GF-D8 (cell line): Measurements from ENCODE around the gene SH2D6.
A peak's percentile ranks its signal among the peaks of the same experiment; 100 is the strongest.
"Not testable (repeated sequence)": the region's sequence is repeated elsewhere in the genome, so short reads cannot be mapped to it uniquely, and the experiment has no call there.

Experiments
- DNase-seq: peaks from one replicate; lab custom pipeline; 2025; lab: John Stamatoyannopoulos, UW

SH2D6 gene

DNA sequence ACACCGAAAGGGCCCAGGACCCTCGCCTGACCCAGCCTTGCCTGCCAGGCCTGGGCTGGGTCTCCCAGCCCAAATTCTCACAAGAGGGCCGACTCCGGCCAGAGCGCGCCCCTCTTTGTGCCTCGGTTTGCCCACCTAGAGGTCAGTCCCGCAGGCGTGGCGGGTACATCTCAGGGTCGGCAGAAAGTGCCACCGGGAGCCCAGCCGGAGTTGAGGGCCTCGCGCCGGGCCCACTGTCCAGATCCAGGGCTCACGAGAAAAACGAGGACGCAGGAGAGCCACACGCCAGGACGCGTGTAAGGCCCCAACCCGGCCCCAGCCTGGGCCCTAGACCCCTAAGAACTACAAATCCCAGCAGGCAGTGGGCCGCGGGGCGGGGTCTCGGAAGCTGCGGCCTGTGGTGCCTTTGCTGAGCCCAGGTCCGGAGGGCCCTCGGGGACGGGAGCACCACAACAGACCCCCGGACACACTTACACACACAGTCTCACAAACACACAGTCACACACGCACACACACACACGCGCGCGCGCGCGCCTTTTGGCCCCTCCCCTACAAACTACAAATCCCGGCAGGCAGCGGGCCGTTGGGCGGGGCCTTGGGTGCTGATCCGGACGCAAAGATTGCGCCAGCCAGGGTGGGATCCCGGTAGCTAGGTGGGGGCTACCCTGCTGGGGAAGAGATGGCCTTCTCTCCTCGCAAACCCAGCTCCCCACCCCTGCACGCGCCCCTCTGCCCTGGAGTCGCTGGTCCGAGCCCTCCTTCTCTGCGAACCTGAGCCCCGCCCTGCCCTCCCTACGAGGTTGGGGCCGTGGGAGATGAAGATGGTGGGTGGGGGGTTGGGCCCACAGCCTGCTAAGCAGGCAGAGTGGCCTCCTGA, at the start of gene SH2D6:
Gene SH2D6, plus strand, starts transcription at position 583 of the 877 bp plus-strand sequence. CDS start 10,752 bp downstream, outside the sequence.
- peak; percentile 48 for DNase-seq

DNA sequence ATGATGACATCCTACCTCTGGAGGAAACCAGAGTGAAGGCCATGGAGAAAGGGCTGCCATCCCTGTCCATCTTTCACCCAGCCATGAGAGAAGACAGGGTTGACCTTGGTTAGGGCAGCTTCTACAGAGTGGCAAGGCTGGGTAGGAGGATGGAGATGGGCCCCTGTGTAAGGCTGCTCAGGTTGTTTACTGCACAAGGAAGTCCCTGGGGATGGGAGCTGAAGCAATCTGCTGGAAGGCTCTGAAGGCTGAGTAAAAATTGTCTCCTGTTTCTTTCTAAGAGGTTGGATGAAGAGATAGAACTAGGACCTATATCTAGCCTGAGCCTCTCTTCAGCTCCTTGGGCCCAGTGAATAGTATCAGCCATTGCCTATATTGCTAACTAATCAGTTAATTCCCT, 49.6 kb upstream of the SH2D6 start:
- DNase-seq: no peak

DNA sequence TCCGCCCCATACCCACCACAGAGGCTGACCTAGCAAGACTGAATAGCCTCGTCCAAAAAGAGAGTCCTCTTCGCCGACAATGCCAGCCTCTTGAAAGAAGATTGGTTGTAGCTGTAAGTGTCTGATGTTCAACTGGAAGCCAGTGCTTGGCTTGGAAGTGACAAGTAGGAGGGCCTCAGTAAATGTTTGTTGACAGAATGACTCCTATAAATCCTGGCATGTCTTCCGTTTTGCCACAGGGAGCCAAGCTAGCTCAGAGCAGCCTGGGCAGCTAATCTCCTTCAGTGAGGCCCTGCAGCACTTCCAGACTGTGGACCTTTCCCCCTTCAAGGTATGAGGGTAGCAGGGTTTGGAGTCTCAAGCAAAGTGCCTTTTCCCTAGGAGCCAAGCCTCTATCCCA, 49.0 kb upstream of the SH2D6 start:
- DNase-seq: no peak

DNA sequence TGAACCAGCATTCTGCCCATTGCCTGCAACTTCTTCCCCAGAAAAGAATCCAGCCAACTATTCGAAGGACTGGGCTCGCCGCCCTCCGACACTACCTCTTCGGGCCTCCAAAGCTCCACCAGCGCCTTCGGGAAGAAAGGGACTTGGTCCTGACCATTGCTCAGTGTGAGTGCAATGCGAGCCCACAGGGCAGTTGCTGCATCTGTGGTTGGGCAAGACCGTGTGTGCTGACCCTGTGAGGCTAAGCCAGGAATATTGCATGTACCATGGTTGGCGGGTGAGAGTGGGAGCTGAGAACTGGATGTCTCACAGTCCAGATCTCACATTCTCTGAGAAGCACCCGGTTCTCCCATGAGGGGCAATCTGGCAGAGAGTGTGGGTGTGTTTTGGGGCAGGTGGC, 47.5 kb upstream of the SH2D6 start:
- DNase-seq: no peak

DNA sequence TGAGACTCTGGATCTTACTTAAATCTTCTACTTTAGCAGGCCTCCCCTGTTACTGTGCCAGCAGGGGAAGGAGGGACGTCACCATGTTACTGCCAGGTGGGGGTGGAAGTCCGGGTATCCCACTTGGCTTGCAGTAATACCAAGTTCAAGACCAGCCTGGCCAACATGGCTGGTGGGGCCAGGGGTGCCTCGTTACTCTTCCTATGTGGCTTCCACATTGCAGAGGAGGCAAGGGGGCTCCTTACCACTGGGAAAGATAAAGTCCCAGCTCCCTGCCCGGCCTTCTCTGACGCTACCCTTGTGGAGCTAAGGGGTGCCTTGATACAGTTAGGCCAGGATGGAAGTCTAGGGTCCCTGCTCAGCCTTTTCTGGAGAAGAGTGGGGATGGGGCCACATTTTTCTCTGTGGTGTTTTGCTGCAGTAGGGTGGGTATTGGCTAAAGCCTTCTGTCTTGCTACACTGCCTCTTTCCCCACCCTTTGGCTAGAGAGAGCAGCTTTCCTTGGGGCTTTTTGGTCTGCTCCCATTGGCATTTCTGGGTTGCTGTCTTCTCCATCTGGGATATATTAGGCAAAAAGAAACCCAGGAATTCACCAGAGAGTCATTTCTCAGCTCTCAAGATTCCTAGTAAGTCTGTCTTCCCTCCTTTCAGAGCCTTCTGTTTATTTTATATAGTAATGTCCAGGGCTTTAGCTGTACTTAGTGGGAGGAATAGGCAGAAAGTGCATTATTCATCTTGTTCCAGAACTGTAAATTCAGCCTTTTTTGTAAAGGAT, 42.0 kb upstream of the SH2D6 start:
- no peak for DNase-seq

DNA sequence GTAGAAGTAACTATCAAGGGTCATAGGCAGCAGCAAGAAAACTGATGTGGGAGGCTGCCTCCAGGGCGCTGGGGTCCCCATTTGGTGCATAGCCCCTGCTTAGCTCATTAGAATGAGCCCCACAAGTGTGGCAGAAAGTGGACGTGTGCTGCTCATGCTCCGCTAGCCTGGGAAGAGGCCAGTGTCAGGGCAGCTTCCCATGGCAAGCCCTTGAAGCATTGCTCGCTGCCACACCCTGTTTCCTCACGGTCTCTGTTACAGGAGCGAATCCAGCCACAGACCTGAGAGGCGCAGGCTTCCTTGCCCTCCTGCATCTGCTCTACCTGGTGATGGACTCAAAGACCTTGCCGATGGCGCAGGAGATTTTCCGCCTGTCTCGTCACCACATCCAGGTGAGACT, 41.4 kb upstream of the SH2D6 start:
- DNase-seq: no peak

DNA sequence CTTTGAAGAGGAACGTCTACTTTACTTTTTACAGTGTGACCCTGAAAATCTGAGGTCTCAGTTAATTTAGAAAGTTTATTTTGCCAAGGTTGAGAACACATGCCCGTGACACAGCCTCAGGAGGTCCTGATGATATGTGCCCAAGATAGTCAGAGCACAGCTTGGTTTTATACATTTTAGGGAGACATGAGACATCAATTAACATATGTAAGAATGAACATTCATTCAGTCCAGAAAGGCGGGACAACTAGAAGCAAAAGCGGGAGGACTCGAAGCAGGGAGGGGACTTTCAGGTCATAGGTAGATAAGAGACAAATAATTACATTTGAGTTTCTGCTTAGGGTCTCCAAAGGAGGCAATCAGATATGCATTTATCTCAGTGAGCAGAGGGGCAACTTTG, 40.3 kb upstream of the SH2D6 start:
- no peak for DNase-seq

DNA sequence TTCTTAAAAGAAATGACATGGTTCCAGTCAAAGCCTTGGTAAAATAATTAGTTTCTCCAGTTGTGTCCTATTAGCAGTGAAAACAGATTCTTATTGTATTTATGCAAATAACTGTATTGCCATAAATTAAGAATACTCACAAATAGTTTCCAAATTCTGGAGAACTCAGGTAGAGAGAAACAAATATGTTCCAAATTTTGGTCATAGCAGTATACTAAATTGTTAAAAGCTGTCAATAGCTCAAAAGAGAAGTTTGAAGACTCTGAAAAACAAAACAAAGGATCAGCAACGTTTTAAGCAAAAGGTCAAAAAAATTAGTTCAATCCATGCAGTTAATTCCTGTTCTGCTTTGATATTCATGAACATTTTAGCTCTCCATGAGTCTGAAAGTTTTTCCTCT, 38.5 kb upstream of the SH2D6 start:
- DNase-seq: no peak

DNA sequence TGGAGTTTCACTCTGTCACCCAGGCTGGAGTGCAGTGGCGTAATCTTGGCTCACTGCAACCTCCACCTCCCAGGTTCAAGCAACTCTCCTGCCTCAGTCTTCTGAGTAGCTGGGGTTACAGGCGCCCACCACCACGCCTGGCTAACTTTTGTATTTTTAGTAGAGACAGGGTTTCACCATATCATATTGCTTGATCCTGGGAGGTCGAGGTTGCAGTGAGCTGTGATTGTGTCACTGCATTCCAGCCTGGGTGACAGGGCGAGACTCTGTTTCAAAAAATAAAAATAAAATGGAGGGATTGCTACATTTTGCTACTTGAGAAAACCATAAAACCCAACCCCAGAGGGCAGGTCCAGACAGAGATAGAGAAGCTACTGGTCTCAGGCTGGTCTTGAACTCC, 35.4 kb upstream of the SH2D6 start:
- DNase-seq: not testable (repeated sequence)

DNA sequence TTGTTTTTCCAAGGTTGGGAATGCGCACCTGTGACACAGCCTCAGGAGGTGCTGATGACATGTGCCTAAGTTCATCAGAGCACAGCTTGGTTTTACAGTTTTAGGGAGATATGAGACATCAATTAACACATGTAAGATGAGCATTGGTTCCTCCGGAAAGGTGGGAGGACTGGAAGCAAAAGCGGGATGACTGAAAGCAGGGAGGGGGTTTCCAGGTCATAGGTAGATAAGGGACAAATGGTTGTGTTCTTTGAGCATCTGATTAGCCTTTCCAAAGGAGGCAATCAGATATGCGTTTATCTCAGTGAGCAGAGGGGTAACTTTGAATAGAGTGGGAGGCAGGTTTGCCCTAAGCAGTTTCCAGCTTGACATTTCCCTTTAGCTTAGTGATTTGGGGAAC, 34.7 kb upstream of the SH2D6 start:
- DNase-seq: no peak

DNA sequence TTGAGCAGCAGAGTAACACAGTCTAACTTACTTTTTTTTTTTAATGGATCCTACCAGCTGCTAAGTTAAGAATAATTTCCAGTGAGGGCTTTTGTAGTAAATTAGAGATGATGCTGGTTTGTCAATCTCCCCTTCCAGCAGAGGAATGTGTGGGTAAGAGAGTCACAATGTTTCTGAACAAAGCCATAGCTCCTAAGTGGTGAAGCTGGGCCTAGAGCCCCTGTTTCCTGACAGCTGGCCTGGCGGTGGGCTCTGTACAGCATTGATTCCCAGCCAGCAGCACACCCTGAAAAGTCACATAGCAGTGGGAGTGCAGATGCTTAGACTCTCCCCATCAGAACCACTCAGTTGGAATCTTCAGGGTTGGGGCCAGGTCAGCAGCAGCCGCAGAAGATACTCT, 32.8 kb upstream of the SH2D6 start:
- no peak for DNase-seq

DNA sequence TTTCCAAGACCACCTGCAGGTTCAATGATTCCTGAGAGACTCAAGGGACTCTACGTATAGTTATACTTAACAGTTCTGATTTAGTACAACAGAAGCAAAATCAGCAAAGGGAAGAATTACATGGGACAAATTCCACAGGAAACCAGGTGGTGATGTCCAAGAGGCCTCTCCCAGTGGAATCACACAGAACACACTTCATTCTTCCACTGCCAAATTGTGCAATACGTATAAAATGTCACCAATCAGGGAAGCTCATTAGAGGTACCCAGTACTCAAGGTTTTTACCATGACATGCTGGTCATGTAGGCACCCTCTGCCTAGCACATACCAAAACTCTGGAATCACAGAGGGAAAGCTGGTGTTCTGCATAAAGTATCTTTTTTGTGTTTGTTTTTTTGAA, 30.8 kb upstream of the SH2D6 start:
- no peak for DNase-seq

DNA sequence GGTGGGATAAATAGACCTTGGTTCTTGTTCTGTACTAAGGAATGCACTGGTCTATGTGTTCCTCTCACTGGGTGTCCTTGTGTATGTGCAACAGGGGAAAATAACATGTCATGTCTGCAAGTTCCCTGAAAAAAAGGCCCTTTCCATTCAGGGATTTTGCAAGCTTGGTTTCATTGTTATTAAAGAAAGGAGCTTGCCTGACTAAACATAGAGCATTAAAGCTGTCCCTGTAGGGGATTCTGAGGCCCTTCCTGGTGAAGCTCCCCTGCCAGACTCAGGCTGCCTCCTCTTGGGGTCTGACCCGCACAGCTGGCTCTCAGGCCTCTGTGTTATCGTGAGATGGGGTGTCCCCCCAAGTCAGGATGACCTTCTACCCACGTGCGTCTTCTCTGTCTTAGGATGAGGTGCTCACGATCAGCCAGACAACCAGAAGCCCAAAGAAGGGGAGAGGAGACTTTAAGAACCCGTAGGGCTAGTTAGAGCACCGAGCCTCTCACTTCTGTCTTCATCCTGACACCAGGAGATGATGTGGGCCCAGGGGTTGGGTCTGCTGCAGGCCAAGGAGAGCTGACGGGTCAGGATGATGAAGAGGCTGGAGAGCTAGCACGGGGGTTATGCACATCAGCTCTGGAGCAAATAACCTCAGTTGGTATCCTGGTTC, 29.5 kb upstream of the SH2D6 start:
- DNase-seq: no peak

DNA sequence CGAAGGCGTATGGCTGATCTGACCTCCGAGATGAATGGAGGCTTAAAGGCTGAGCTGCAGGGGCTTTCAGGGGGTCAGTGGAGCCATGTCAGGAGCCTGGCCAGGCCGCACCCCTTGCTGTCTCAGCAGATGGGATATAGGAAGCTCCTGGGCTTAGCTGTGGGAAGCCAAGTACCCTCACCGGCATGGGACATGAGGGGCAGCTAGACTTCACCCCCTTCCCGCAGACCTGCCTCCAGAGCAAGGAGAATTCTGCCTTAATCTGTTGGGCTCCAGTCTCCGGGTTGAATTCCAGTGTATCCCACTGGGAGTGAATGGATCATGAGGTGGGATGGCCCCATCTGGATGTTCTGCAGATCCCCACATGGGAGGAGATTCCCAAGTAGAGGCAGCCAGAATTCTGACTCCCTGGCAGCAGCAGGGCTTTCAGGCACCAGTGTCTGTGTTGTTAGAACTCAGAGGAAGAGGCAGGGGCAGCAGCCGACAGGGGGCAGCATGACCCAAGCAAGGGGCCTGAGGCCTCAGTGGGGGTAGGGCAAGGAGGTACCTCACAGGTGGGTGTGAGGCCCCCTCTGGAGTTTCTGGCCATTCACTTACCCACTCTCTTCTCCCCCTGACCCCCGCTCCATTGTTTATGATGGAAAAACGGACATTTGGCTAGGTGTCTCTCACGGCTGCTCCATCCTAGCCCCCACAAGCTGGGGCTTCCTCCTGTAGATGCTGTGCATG, 27.4 kb upstream of the SH2D6 start:
- peak; percentile 10 for DNase-seq

DNA sequence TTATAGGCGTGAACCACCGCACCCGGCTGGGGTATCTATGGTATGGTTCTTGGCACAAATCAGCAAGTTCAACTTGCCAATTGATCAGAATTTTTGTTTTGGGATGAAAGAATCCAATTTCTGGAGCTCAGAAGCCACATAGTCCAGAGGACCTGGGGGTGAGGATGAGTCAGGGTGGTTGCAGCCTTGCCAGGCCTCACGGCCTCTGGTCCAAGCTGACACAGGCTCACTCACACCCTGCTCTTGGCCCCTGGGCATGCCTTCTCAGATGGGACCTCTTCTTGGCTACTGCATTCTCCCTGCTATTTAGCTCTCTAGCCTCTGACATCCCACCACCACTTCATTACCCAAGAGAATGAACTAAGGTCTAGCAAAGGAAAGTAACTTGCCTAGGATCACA, 24.7 kb upstream of the SH2D6 start:
- DNase-seq: no peak

DNA sequence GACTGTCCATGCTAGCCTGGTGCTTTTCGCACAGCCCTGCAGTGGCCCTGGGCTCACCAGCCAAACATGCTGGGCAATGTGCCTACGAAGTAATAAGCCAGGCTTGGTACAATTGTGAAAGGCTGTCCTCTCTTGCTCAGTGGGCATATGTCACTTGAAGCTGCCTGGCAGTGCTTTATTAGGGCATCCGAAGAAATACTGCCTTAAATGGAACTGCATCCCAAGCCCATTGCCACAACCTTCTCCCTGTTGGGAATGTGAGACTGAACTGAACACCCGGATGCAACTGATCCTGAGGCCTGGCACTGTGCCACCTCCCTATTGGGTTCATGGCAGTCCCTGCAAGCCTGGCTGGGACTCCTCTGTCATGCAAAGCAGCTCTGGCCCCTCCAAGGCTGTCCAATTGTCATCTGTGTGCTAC, 24.2 kb upstream of the SH2D6 start:
- DNase-seq: no peak

DNA sequence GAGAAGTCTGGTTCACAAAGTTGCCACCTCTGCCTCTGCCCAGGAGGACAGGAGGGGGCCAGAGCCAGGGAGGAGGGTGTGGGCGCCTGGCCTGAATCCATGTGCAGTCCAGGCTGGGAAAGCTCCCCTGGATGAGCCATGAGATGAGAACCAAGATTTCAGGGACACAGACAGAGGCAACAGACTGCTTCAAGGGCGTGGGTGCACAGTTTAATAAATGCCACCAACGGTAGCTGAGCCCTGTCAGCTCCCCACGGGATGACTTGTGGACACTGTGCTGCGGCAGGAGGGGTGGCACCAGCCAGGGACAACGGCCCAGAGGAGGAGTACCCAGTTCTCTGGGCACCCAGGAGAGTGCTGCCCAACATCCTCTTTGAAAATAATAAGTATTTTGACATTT, 23.5 kb upstream of the SH2D6 start:
- no peak for DNase-seq

DNA sequence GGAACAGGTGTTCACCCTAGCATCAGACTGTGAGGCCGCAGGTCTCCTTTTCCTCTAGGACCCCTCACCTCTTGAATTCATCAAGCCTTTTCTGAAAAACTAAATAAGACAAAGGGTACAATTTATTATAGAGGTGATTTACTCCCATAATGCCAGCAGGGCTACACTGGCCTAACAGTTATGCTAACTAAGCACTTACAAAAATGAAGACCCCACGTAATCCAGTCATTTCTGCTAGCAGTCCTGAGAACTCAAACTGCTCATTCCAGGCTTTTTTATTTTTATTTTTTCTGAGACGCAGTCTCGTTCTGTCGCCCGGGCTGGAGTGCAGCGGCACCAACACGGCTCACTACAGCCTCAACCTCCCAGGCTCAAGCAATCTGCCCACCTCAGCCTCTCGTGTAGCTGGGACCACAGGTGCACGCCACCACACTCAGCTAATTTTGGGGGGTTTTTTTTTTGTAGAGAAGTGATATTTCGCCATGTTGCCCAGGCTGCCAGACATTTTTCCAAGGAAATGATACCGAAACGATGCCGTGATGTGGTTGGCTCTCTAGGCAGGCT, 22.5 kb upstream of the SH2D6 start:
- DNase-seq: no peak

DNA sequence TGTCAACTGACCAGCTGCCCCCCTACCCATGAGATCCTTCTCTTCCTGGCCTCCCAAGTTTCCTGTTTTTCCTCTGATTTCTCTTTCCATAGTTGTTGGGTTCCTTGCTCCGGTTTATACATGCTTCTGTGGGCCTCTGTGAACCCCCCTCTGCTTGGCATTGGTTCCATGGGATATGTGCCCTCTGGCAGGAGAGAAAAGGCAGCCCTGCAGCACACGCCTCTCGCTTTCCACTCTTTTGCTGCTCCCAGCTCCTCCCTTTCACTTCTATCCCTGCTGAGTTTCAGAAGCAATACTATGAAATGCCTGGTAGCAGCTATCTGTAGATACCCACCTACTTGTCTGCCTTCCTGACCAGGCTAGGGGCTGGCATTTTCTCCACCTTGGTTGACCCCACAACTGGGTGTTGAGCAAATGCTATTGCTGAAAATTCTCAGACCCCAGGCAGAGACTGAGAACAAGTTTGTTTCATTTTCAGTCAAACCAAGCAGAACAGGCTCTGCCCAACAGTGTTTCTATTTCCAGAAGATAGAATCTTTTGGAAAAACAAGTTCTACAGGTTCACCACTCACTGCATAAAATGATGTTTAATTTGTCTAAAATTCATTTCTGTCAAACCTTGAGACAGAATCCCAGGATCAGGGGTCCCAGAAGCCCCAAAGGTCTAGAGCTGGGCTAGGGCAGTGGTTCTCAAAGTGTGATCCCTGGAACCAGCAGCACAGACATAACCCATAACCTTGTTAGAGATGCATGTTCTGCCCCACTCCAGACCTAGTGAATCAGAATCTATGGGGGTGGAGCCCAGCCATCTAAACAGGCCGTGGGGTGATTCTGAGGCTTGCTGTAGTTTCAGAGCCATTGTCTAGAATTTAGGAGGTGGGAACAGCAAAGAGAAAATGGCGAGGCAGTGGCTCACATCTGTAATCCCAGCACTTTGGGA, 21.7 kb upstream of the SH2D6 start:
- DNase-seq: no peak

DNA sequence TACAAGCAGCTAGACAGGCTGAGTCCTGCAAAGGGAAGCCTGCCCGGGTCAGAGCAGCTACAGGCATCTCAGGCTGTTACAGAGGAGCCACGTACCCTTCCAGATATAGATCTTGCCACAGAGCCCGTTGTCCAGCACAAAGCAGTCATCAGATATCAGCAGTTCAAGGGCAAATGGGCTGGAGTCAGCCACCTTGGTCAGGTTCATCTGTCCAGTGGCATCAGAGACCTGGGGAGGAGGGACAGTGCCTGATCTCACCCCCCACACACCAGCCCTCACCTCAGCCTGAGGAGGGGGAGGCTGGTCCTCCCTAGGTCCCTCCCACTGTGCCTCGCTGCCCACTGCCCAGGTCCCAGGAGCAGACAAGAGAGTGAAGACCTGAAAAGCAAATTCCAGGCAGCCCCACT, 20.6 kb upstream of the SH2D6 start:
- no peak for DNase-seq
